Caco-2 (cell line): ENCODE results near the gene EOLA1. TPM values are rescaled to one million over a fixed set of nuclear protein-coding genes. Genes with fewer than 3 reads are reported as not detected.

Experiments
- BruUV-seq: library from RNA; stranded (reverse); fragments of 400-500 nt; replicated peaks from 2 replicates; lab custom pipeline; 2021; lab: Mats Ljungman, UMichigan
- CTCF ChIA-PET: fragments of 300-600 bp; sonication (Branson Sonifier 250); formaldehyde crosslinking; loops from one replicate; lab custom pipeline; 2022; ENCODE audit warnings: antibody characterized with exemption; lab: Charles Lee
- POLR2A ChIA-PET: fragments of 300-600 bp; sonication (Branson Sonifier 250); formaldehyde crosslinking; loops from one replicate; lab custom pipeline; 2022; ENCODE audit warnings: antibody characterized with exemption; lab: Charles Lee
- DNase-seq, 2 experiments: peaks; one replicate each; pipeline versions ENCODE4 v3.0.0 to v3.0.0-alpha.2; 2020 to 2022
- H3K27me3 ChIP-seq: replicated peaks from 2 replicates; pipeline ENCODE4 v1.6.0; 2011; ENCODE audit warnings: low read length; ENCODE audit not compliant: control insufficient read depth, insufficient read depth
- H3K36me3 ChIP-seq: 2 replicates; pipeline ENCODE4 v1.5.1; 2011; ENCODE audit warnings: low read length; ENCODE audit not compliant: control insufficient read depth, insufficient read depth
- H3K4me1 ChIP-seq: fragments of 250-450 bp; sonication (Bioruptor Pico); 2 replicates; pipeline ENCODE4 v1.5.1; 2020; ENCODE audit warnings: mild to moderate bottlenecking
- H3K4me3 ChIP-seq: 2 replicates; pipeline ENCODE4 v1.5.1; 2011; ENCODE audit warnings: low read depth, mild to moderate bottlenecking, control low read depth, low read length
- H3K9me3 ChIP-seq: fragments of 250-450 bp; sonication (Bioruptor Pico); 2 replicates; pipeline ENCODE4 v1.5.1; 2020; ENCODE audit warnings: mild to moderate bottlenecking, moderate library complexity
- H3K27ac Mint-ChIP-seq: one replicate; pipeline ENCODE4 v1.8.0; 2022; ENCODE audit warnings: mixed read lengths; ENCODE audit not compliant: unreplicated experiment
- H3K27me3 Mint-ChIP-seq: one replicate; pipeline ENCODE4 v1.8.0; 2022; ENCODE audit warnings: mixed read lengths; ENCODE audit not compliant: insufficient read depth, unreplicated experiment
- H3K36me3 Mint-ChIP-seq: one replicate; pipeline ENCODE4 v1.8.0; 2022; ENCODE audit warnings: mild to moderate bottlenecking, mixed read lengths; ENCODE audit not compliant: insufficient read depth, unreplicated experiment
- H3K4me1 Mint-ChIP-seq: one replicate; pipeline ENCODE4 v1.8.0; 2022; ENCODE audit warnings: low read depth, mixed read lengths; ENCODE audit not compliant: unreplicated experiment
- H3K4me3 Mint-ChIP-seq: one replicate; pipeline ENCODE4 v1.8.0; 2022; ENCODE audit warnings: mild to moderate bottlenecking, moderate library complexity, mixed read lengths; ENCODE audit not compliant: unreplicated experiment
- H3K9me3 Mint-ChIP-seq: one replicate; pipeline ENCODE4 v1.8.0; 2022; ENCODE audit warnings: mixed read lengths; ENCODE audit not compliant: unreplicated experiment
- intact Hi-C: fragments of 100-400 bp; cut with micrococcal nuclease; formaldehyde crosslinking; loops from one replicate; pipeline ENCODE4 v1.10.0; 2022; ENCODE audit not compliant: unreplicated experiment
- total RNA-seq: library from RNA; stranded (reverse); gene quantifications from 2 replicates; pipeline ENCODE4 v1.2.3, GENCODE V29; 2022
- TF ChIP-seq, protein P1 (sequence below), 2 experiments: fragments of 200-600 bp in 1 of 2; IDR thresholded peaks; 1 replicate in 1 of 2; 2 replicates in 1 of 2; pipeline versions ENCODE4 v1.5.1 to v1.8.0; 2011 to 2022; ENCODE audit warnings: antibody characterized with exemption in 1 of 2, control low read depth in 1 of 2, inconsistent platforms in 1 of 2, low read depth in 1 of 2, low read length in 1 of 2, mild to moderate bottlenecking in 1 of 2, moderate library complexity in 1 of 2; ENCODE audit not compliant: insufficient read depth in 1 of 2, severe bottlenecking in 1 of 2, unreplicated experiment in 1 of 2

EOLA1 gene
- total RNA-seq, 1 experiment from 2014 or later: 10.2 TPM

DNA sequence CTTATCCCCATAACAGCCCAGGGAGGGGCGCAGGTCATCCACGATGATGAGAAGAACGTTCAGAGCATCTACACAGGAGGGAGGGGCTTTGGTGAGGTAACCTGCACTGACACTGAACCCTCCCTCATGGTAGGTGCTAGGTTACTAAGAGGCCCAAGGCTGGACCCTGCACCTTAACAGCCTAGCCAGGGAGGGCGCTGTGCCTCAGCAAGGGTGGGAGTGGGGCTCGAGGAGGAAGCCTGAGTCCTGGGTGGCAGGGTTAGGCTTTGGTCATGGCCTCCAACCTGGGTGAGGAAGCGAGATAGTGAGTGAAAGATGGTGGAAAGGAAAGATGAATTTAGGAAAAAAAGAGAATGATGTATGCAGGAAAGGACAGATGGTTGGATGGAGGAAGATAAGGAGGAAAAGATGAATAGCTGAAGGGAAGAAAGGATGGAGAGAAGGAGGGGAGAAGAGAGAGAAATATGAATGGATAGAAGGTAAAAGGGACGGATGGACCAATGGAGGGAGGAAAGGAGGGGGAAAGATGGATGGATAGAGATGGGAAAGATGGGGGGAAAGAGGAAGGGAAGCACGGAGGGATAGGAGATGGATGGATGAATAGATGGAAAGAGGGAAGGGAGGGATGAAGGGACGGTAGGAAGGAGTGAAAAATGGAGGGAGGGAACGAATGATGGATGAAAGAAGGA is 36.4 kb upstream of the EOLA1 start:
- no peaks in the 10 kb centered on the region for H3K36me3 ChIP-seq
- CTCF ChIA-PET: interaction anchor here (0.6 to 1.3 kb wide), 2 partner anchors 36 to 377 kb away, joined by 3 to 7 read pairs; partner anchors contain the start of gene EOLA1
- Mint-ChIP-seq H3K27me3 (no peaks in the 10 kb centered on the region), H3K27ac (peak overlapping the region; percentile 21), H3K36me3 (peaks cover 16% of the 10 kb centered on the region), H3K9me3 (no peaks in the 10 kb centered on the region), H3K4me3 (peak overlapping the region; percentile 88), H3K4me1 (peaks cover 6% of the 10 kb centered on the region)
- TF ChIP-seq, protein P1, sequence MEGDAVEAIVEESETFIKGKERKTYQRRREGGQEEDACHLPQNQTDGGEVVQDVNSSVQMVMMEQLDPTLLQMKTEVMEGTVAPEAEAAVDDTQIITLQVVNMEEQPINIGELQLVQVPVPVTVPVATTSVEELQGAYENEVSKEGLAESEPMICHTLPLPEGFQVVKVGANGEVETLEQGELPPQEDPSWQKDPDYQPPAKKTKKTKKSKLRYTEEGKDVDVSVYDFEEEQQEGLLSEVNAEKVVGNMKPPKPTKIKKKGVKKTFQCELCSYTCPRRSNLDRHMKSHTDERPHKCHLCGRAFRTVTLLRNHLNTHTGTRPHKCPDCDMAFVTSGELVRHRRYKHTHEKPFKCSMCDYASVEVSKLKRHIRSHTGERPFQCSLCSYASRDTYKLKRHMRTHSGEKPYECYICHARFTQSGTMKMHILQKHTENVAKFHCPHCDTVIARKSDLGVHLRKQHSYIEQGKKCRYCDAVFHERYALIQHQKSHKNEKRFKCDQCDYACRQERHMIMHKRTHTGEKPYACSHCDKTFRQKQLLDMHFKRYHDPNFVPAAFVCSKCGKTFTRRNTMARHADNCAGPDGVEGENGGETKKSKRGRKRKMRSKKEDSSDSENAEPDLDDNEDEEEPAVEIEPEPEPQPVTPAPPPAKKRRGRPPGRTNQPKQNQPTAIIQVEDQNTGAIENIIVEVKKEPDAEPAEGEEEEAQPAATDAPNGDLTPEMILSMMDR (IDR thresholded peaks at IDR 0.05; ENCODE audit: insufficient read depth in 1 of 2, low read depth in 1 of 2, low read length in 1 of 2, severe bottlenecking in 1 of 2, unreplicated experiment in 1 of 2): no peak
- intact Hi-C loops: no loop called here
- TSS peak; percentile 43 for BruUV-seq
- DNase-seq: peak in 1 of 2 experiments; percentile 19
- H3K4me1 ChIP-seq: no peaks in the 10 kb centered on the region
- no peaks in the 10 kb centered on the region for H3K27me3 ChIP-seq
- no peaks in the 10 kb centered on the region for H3K9me3 ChIP-seq
- peak overlapping the region; percentile 39 for H3K4me3 ChIP-seq
- POLR2A ChIA-PET: interaction anchor here (0.7 kb wide), 1 partner anchor 35 kb away, joined by 7 read pairs; the partner anchor contains the start of gene EOLA1

DNA sequence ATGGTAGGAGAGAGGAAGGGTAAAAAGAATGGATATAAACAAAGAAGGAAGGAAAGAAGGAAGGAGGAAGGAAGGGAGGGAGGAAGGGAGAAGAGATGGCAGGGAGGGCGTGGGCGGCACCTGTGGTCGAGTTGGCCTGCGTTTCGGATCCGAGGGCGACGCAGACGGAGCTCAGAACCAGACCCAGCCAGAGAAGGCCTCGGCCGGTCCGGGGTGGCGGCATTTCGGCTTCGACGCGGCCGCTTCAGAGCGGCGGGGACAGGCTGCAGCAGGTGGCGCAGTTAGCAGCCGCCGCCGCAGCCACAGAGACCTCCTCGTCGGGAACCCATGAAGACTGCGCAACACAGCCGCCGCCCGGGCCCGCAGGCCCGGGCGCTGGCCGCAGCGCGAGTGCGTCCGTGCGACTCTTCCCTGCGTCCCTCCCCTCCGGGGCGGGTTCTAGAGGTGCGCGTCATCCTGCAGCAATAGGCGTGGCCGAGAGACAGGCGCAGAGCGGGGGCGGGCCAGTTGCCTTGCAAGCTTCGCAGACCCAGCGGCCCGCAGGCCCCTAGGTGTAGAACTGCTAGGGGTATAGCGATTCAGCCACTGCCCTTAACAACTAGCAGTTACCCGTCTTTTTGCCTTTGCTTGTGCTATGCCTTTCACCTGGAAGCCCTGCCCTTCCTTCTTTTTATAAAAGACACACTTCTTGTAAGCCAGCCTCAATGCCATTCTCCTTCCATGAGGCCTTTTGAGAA is 35.7 kb upstream of the EOLA1 start, which contains the start of gene IDS:
IDS (minus strand) TSS at position 392 of the 737 bp plus-strand sequence; CDS start at position 223, 169 bp downstream.
- DNase-seq: peak; percentile 87 to 88
- Mint-ChIP-seq H3K4me1 (peaks cover 7% of the 10 kb centered on the region), H3K4me3 (peak within 1 kb of the TSS; percentile 88), H3K27ac (peak within 1 kb of the TSS; percentile 21), H3K36me3 (peaks cover 16% of the 10 kb centered on the region), H3K9me3 (no peaks in the 10 kb centered on the region), H3K27me3 (no peaks in the 10 kb centered on the region)
- TF ChIP-seq, protein P1 (IDR thresholded peaks at IDR 0.05; ENCODE audit: insufficient read depth in 1 of 2, low read depth in 1 of 2, low read length in 1 of 2, severe bottlenecking in 1 of 2, unreplicated experiment in 1 of 2): peak in 1 of 2 experiments; percentile 6
- intact Hi-C loops: no loop called here
- BruUV-seq: no TSS peak
- POLR2A ChIA-PET: interaction anchor here (0.5 to 0.7 kb wide), 3 partner anchors 10 to 35 kb away, joined by 4 to 7 read pairs (median 5); partner anchors contain the start of gene EOLA1
- H3K4me3 ChIP-seq: peak within 1 kb of the TSS; percentile 39
- H3K4me1 ChIP-seq: no peaks in the 10 kb centered on the region; the same call in 1 of the 2 replicates
- no peaks in the 10 kb centered on the region for H3K27me3 ChIP-seq
- CTCF ChIA-PET: interaction anchor here (0.6 to 1.3 kb wide), 2 partner anchors 35 to 376 kb away, joined by 3 to 7 read pairs; partner anchors contain the start of gene EOLA1
- no peaks in the 10 kb centered on the region for H3K36me3 ChIP-seq
- H3K9me3 ChIP-seq: no peaks in the 10 kb centered on the region

GRCh38 chrX:149505671-149506070 is 35.1 kb upstream of the EOLA1 start:
- no peaks in the 10 kb centered on the region for H3K9me3 Mint-ChIP-seq
- ChIA-PET POLR2A (interaction anchor here (0.5 to 0.6 kb wide), 2 partner anchors 10 to 34 kb away, joined by 4 to 5 read pairs; no protein-coding TSS in a partner anchor), CTCF (interaction anchor here (1.3 kb wide), 1 partner anchor 34 kb away, joined by 7 read pairs; the partner anchor contains the start of gene EOLA1)
- Histone ChIP-seq H3K4me1 (peaks cover 6% of the 10 kb centered on the region), H3K36me3 (no peaks in the 10 kb centered on the region), H3K4me3 (peak overlapping the region; percentile 39; the same call in 1 of the 2 replicates), H3K27me3 (no peaks in the 10 kb centered on the region), H3K9me3 (no peaks in the 10 kb centered on the region)
- H3K27ac Mint-ChIP-seq: peak overlapping the region; percentile 21
- H3K36me3 Mint-ChIP-seq: peaks cover 16% of the 10 kb centered on the region
- H3K4me1 Mint-ChIP-seq: peaks cover 13% of the 10 kb centered on the region
- BruUV-seq: no TSS peak
- TF ChIP-seq, protein P1 (IDR thresholded peaks at IDR 0.05; ENCODE audit: insufficient read depth in 1 of 2, low read depth in 1 of 2, low read length in 1 of 2, severe bottlenecking in 1 of 2, unreplicated experiment in 1 of 2): no peak
- intact Hi-C loops: no loop called here
- H3K4me3 Mint-ChIP-seq: peak overlapping the region; percentile 88
- H3K27me3 Mint-ChIP-seq: no peaks in the 10 kb centered on the region
- DNase-seq: no peak
